ENCODE data around the gene TLCD3A. TPM values are rescaled to one million over a fixed set of nuclear protein-coding genes. Genes with fewer than 3 reads are reported as not detected.
"Not testable (repeated sequence)": the region's sequence is repeated elsewhere in the genome, so short reads cannot be mapped to it uniquely, and the experiment has no call there.

The TLCD3A gene
- total and polyA plus RNA-seq, 5 donors: 1.7 to 5.0 (median 3.4) TPM

DNA sequence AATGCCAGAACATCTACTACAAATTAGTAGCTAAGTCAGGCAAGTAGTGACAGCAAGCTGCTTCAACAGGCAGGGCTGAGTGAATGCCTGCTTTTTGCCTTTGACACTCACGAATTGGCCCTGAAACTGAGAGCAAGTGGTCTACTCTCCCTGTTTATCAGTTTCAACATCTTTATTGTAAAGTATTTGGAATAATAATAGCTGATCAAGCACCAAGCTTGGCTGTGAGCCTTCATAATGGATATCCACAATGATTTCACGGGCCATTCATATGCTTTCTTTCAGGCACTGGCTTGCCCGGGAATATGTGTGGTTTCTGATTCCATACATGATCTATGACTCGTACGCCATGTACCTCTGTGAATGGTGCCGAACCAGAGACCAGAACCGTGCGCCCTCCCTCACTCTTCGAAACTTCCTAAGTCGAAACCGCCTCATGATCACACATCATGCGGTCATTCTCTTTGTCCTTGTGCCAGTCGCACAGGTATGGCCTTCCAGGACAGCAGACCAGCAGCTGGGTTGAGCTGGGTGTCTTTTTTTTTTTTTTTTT is 5.2 kb downstream of the TLCD3A start:
- intact Hi-C loops (cut with DNase I): no loop called here
- Histone ChIP-seq H3K4me3 (ENCODE audit: low read length) (no peak overlapping the region), H3K9me3 (ENCODE audit: control insufficient read depth, low read length) (no peaks in the 10 kb centered on the region), H3K4me1 (ENCODE audit: control insufficient read depth, insufficient read depth, low read length) (no peaks in the 10 kb centered on the region), H3K27ac (ENCODE audit: low read length) (no peak overlapping the region), H3K27me3 (ENCODE audit: control insufficient read depth, insufficient read depth) (no peaks in the 10 kb centered on the region)
- ATAC-seq (no peak), DNase-seq (no peak)
- WGBS: 92% methylated on average over 13 of the region's 13 CpGs

DNA sequence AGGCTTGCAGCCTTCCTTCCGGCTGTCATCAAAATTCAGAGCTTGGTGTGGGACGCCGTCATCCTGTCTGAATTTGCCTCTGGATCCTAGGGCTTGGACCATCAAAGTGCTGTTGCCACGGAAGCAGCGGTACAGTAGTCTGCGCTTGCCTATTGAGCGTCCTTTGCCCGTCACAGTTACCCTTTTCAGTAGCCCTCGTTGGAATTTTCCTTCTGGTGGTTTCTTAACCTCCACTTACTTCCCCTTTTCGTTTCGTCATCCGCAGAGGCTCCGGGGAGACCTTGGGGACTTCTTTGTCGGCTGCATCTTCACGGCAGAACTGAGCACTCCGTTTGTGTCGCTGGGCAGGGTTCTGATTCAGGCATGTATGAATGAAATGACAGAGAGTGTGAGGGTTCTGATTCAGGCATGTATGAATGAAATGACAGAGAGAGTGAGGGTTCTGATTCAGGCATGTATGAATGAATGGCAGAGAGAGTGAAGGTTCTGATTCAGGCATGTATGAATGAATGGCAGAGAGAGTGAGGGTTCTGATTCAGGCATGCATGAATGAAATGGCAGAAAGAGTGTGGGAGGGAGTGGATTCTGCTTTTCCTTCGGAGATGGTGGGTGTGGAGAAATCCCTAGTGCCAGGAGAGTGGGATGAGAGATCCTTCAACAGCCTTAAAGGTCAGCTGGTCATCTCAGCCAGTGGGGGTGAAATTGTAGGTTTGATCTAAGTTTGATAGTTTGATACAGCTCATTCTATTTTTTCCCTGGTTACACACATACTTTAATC is 8.0 kb downstream of the TLCD3A start:
- WGBS: 76% methylated on average over 18 of the region's 18 CpGs
- H3K4me3 ChIP-seq (ENCODE audit: low read length): no peak overlapping the region
- intact Hi-C loops (cut with DNase I): no loop called here

GRCh38 chr17:742147-742793 is 9.9 kb downstream of the TLCD3A start:
- H3K9me3 ChIP-seq (ENCODE audit: control insufficient read depth, low read length): no peaks in the 10 kb centered on the region
- H3K27ac ChIP-seq (ENCODE audit: low read length): no peak overlapping the region
- no peak overlapping the region for H3K4me3 ChIP-seq (ENCODE audit: low read length)
- ATAC-seq: no peak
- no peak for DNase-seq
- intact Hi-C loops (cut with DNase I): no loop called here
- WGBS: 84% methylated on average over 11 of the region's 11 CpGs
- no peaks in the 10 kb centered on the region for H3K27me3 ChIP-seq (ENCODE audit: control insufficient read depth, insufficient read depth)
- no peaks in the 10 kb centered on the region for H3K4me1 ChIP-seq (ENCODE audit: control insufficient read depth, insufficient read depth, low read length)

More for the DNA sequence above, 8.0 kb downstream of the TLCD3A start:
- Histone ChIP-seq H3K27ac (ENCODE audit: low read length) (no peak overlapping the region), H3K27me3 (ENCODE audit: control insufficient read depth, insufficient read depth) (no peaks in the 10 kb centered on the region), H3K4me1 (ENCODE audit: control insufficient read depth, insufficient read depth, low read length) (no peaks in the 10 kb centered on the region), H3K9me3 (ENCODE audit: control insufficient read depth, low read length) (no peaks in the 10 kb centered on the region)
- DNase-seq (no peak), ATAC-seq (no peak)

GRCh38 chr17:743139-743538 is 10.7 kb downstream of the TLCD3A start:
- intact Hi-C loops (cut with DNase I): no loop called here
- Histone ChIP-seq H3K27me3 (ENCODE audit: control insufficient read depth, insufficient read depth) (no peaks in the 10 kb centered on the region), H3K4me3 (ENCODE audit: low read length) (no peak overlapping the region), H3K4me1 (ENCODE audit: control insufficient read depth, insufficient read depth, low read length) (no peaks in the 10 kb centered on the region), H3K27ac (ENCODE audit: low read length) (no peak overlapping the region), H3K9me3 (ENCODE audit: control insufficient read depth, low read length) (no peaks in the 10 kb centered on the region)
- 95% methylated on average over 4 of the region's 4 CpGs for WGBS
- no peak for ATAC-seq
- DNase-seq: no peak

DNA sequence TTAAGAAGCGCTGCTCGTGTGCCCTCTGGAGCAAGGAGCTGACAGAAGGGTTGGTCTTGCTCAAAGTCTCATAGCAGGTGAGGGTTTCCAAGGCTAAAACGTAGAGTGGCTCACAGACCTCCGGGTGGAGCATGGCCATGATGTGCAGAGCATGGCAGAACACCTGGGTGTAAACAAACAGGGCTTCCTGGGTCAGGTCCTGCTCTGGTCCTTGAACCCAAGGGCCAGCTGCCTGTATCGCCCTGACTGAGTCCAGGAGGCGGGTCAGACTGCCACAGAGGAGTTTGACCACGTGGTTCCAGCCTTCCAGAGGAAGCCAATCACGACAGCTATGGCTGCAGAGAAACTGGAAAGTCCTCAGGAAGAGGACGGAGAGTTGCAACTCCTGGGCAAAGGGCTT is 12.5 kb downstream of the TLCD3A start:
- no peaks in the 10 kb centered on the region for H3K27me3 ChIP-seq (ENCODE audit: control insufficient read depth, insufficient read depth)
- 85% methylated on average over 9 of the region's 9 CpGs for WGBS
- no peak for DNase-seq
- H3K27ac ChIP-seq (ENCODE audit: low read length): no peak overlapping the region
- intact Hi-C loops (cut with DNase I): no loop called here
- no peak for ATAC-seq
- H3K4me1 ChIP-seq (ENCODE audit: control insufficient read depth, insufficient read depth, low read length): no peaks in the 10 kb centered on the region
- H3K4me3 ChIP-seq (ENCODE audit: low read length): no peak overlapping the region
- no peaks in the 10 kb centered on the region for H3K9me3 ChIP-seq (ENCODE audit: control insufficient read depth, low read length)

DNA sequence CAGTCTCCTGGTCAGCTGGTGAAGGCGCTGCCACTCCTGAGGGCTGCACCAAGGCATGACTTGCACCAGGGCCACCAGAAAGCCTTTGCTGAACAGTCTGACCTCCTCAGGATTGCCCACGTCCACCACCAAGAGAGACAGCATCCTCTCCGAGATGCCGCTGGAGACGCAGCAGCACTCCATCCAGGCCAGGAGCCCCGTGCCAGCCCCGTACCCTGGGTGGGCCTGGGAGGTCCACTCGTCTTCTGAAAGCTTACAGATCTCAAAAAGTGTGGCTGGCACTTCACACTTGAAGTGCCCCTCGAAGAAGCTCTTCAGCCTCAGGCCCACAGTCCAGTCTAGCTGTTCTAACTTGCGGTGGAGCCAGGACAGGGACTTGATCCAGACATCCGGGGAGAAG is 13.0 kb downstream of the TLCD3A start:
- DNase-seq: no peak
- Histone ChIP-seq H3K27ac (ENCODE audit: low read length) (no peak overlapping the region), H3K4me3 (ENCODE audit: low read length) (no peak overlapping the region), H3K9me3 (ENCODE audit: control insufficient read depth, low read length) (no peaks in the 10 kb centered on the region), H3K27me3 (ENCODE audit: control insufficient read depth, insufficient read depth) (no peaks in the 10 kb centered on the region), H3K4me1 (ENCODE audit: control insufficient read depth, insufficient read depth, low read length) (no peaks in the 10 kb centered on the region)
- intact Hi-C loops (cut with DNase I): no loop called here
- 93% methylated on average over 11 of the region's 11 CpGs for WGBS
- ATAC-seq: no peak

DNA sequence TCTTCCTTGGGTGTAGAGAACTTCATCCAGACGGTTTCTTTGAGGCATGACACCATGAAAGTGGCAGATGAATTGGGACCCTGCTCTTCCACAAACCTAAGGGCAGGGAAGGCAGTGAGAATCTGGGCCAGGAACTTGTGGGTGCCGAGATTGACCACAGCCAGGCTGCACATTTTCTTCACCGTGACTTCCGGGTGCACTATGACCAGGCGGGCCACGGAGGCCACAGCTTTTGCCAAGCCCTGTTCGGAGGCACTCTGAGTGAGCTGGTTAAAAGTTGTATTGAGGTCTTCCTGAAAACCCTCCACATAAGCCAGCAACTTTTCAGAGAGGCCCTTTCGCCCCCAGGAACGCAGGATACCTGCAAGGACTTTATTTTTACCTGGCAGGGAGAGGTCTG is 13.8 kb downstream of the TLCD3A start:
- intact Hi-C loops (cut with DNase I): no loop called here
- no peaks in the 10 kb centered on the region for H3K9me3 ChIP-seq (ENCODE audit: control insufficient read depth, low read length)
- no peak overlapping the region for H3K27ac ChIP-seq (ENCODE audit: low read length)
- 89% methylated on average over 9 of the region's 9 CpGs for WGBS
- ATAC-seq (no peak), DNase-seq (no peak)
- no peak overlapping the region for H3K4me3 ChIP-seq (ENCODE audit: low read length)
- no peaks in the 10 kb centered on the region for H3K4me1 ChIP-seq (ENCODE audit: control insufficient read depth, insufficient read depth, low read length)
- H3K27me3 ChIP-seq (ENCODE audit: control insufficient read depth, insufficient read depth): no peaks in the 10 kb centered on the region

GRCh38 chr17:746783-747629 is 14.6 kb downstream of the TLCD3A start:
- Histone ChIP-seq H3K4me3 (ENCODE audit: low read length) (no peak overlapping the region), H3K4me1 (ENCODE audit: control insufficient read depth, insufficient read depth, low read length) (no peaks in the 10 kb centered on the region), H3K27ac (ENCODE audit: low read length) (no peak overlapping the region), H3K9me3 (ENCODE audit: control insufficient read depth, low read length) (no peaks in the 10 kb centered on the region), H3K27me3 (ENCODE audit: control insufficient read depth, insufficient read depth) (no peaks in the 10 kb centered on the region)
- ATAC-seq (no peak), DNase-seq (no peak)
- intact Hi-C loops (cut with DNase I): no loop called here
- WGBS: 90% methylated on average over 38 of the region's 38 CpGs

- WGBS: 98% methylated on average over 4 of the region's 4 CpGs
Observed at GRCh38 chr17:748604-749003, 16.2 kb downstream of the TLCD3A start.

GRCh38 chr17:749359-749758 is 17.0 kb downstream of the TLCD3A start:
- intact Hi-C loops (cut with DNase I): not testable (repeated sequence)
- WGBS: 86% methylated on average over 7 of the region's 7 CpGs

More at GRCh38 chr17:748604-749003, 16.2 kb downstream of the TLCD3A start:
- H3K4me3 ChIP-seq (ENCODE audit: low read length); H3K9me3 ChIP-seq (ENCODE audit: control insufficient read depth, low read length); H3K4me1 ChIP-seq (ENCODE audit: control insufficient read depth, insufficient read depth, low read length); DNase-seq; H3K27ac ChIP-seq (ENCODE audit: low read length); ATAC-seq; H3K27me3 ChIP-seq (ENCODE audit: control insufficient read depth, insufficient read depth); intact Hi-C loops (cut with DNase I): not testable (repeated sequence)

More at GRCh38 chr17:749359-749758, 17.0 kb downstream of the TLCD3A start:
- not testable (repeated sequence) for H3K4me1 ChIP-seq (ENCODE audit: control insufficient read depth, insufficient read depth, low read length); H3K9me3 ChIP-seq (ENCODE audit: control insufficient read depth, low read length); H3K27ac ChIP-seq (ENCODE audit: low read length); H3K4me3 ChIP-seq (ENCODE audit: low read length); H3K27me3 ChIP-seq (ENCODE audit: control insufficient read depth, insufficient read depth); DNase-seq; ATAC-seq

Measured in right cardiac atrium (tissue), 5 donors.